Liver (tissue), 3 donors: ENCODE data around the gene PRMT7.

Experiments used
- EGR1 ChIP-seq, 2 donors: IDR thresholded peaks; 2 replicates each; pipeline ENCODE4 v1.6.1; 2016 to 2018; ENCODE audit warnings: antibody characterized with exemption in 2 of 2, low read depth in 2 of 2
- FOXA1 ChIP-seq: IDR thresholded peaks from 2 replicates; pipeline ENCODE4 v1.6.1; 2016; ENCODE audit warnings: antibody characterized with exemption
- FOXA2 ChIP-seq: IDR thresholded peaks from 2 replicates; pipeline ENCODE4 v1.6.1; 2016; ENCODE audit warnings: antibody characterized with exemption
- GABPA ChIP-seq, 2 donors: IDR thresholded peaks in 1 of 2; conservative IDR thresholded peaks in 1 of 2; 2 replicates each; pipeline ENCODE4 v1.6.1; 2016; ENCODE audit warnings: antibody characterized with exemption in 2 of 2, mild to moderate bottlenecking in 1 of 2, moderate library complexity in 1 of 2
- JUND ChIP-seq, 2 donors: IDR thresholded peaks; 2 replicates each; pipeline ENCODE4 v1.6.1; 2016; ENCODE audit warnings: antibody characterized with exemption in 2 of 2
- RAD21 ChIP-seq, 2 donors: IDR thresholded peaks; 2 replicates each; pipeline ENCODE4 v1.6.1; 2016; ENCODE audit warnings: antibody characterized with exemption in 2 of 2, mild to moderate bottlenecking in 2 of 2
- RXRA ChIP-seq, 2 donors: IDR thresholded peaks; 2 replicates each; pipeline ENCODE4 v1.6.1; 2017 to 2018; ENCODE audit warnings: antibody characterized with exemption in 2 of 2, mild to moderate bottlenecking in 1 of 2
- SP1 ChIP-seq: IDR thresholded peaks from 2 replicates; pipeline ENCODE4 v1.6.1; 2018; ENCODE audit warnings: antibody characterized with exemption, mild to moderate bottlenecking
- TAF1 ChIP-seq: conservative IDR thresholded peaks from 2 replicates; pipeline ENCODE4 v1.6.1; 2016; ENCODE audit warnings: antibody characterized with exemption, mild to moderate bottlenecking
- YY1 ChIP-seq: IDR thresholded peaks from 2 replicates; pipeline ENCODE4 v1.6.1; 2016; ENCODE audit warnings: antibody characterized with exemption, mild to moderate bottlenecking
- TF ChIP-seq, protein P1 (sequence below): fragments of 150-350 bp; IDR thresholded peaks from 2 replicates; pipeline ENCODE4 v1.5.1; 2017; ENCODE audit warnings: improper control_type of control experiment, low read depth, low read length; ENCODE audit not compliant: missing input control
- TF ChIP-seq, protein P2 (sequence below): IDR thresholded peaks from 2 replicates; pipeline ENCODE4 v1.6.1; 2016; ENCODE audit warnings: antibody characterized with exemption
- TF ChIP-seq, protein P3 (sequence below): IDR thresholded peaks from 2 replicates; pipeline ENCODE4 v1.6.1; 2016; ENCODE audit warnings: antibody characterized with exemption
- TF ChIP-seq, protein P4 (sequence below): IDR thresholded peaks from 2 replicates; pipeline ENCODE4 v1.6.1; 2016; ENCODE audit warnings: antibody characterized with exemption, mild to moderate bottlenecking
- donor health status: healthy.
- donor health status: healthy.

DNA sequence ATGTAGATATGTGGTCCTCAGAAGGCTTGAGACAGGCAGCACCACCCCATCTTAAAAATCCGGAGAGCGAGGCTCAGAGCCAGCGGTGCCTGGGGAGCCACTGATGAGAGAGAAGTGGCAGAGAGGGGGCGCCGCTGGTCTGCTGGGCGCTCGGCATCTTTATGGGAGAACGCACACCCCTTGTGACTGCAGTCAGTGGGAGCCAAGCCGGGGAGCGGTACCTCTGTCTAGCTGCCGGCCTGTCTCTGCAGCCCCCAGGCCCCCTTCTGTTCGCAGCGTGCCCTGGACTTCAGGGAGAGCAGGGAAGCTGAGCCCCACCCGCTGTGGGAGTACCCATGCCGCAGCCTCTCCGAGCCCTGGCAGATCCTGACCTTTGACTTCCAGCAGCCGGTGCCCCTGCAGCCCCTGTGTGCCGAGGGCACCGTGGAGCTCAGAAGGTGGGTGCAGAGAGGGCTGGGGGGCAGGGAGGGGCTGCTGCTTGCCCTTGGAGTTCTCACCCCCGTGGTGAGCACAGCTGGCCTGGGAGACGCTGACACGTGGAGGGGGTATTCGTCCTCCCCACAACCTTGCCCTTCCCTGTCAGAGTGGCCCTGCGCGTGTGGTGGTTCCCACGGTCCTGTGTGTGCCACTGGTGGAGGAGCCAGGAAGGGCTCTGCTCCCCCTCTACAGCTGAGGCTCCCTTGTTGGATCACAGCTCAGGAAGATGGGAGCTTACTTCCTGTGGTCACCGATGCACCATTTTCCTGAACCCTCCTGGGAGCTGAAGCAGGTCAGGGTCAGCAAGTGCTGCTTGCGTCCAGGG is 44.8 kb downstream of the PRMT7 start:
- TF ChIP-seq, protein P1, sequence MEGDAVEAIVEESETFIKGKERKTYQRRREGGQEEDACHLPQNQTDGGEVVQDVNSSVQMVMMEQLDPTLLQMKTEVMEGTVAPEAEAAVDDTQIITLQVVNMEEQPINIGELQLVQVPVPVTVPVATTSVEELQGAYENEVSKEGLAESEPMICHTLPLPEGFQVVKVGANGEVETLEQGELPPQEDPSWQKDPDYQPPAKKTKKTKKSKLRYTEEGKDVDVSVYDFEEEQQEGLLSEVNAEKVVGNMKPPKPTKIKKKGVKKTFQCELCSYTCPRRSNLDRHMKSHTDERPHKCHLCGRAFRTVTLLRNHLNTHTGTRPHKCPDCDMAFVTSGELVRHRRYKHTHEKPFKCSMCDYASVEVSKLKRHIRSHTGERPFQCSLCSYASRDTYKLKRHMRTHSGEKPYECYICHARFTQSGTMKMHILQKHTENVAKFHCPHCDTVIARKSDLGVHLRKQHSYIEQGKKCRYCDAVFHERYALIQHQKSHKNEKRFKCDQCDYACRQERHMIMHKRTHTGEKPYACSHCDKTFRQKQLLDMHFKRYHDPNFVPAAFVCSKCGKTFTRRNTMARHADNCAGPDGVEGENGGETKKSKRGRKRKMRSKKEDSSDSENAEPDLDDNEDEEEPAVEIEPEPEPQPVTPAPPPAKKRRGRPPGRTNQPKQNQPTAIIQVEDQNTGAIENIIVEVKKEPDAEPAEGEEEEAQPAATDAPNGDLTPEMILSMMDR = no peak
- TF ChIP-seq, protein P2, sequence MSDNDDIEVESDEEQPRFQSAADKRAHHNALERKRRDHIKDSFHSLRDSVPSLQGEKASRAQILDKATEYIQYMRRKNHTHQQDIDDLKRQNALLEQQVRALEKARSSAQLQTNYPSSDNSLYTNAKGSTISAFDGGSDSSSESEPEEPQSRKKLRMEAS = no peak
- TF ChIP-seq, protein P3, sequence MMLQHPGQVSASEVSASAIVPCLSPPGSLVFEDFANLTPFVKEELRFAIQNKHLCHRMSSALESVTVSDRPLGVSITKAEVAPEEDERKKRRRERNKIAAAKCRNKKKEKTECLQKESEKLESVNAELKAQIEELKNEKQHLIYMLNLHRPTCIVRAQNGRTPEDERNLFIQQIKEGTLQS = no peak
- no peak for TF ChIP-seq YY1
- TF ChIP-seq, protein P4, sequence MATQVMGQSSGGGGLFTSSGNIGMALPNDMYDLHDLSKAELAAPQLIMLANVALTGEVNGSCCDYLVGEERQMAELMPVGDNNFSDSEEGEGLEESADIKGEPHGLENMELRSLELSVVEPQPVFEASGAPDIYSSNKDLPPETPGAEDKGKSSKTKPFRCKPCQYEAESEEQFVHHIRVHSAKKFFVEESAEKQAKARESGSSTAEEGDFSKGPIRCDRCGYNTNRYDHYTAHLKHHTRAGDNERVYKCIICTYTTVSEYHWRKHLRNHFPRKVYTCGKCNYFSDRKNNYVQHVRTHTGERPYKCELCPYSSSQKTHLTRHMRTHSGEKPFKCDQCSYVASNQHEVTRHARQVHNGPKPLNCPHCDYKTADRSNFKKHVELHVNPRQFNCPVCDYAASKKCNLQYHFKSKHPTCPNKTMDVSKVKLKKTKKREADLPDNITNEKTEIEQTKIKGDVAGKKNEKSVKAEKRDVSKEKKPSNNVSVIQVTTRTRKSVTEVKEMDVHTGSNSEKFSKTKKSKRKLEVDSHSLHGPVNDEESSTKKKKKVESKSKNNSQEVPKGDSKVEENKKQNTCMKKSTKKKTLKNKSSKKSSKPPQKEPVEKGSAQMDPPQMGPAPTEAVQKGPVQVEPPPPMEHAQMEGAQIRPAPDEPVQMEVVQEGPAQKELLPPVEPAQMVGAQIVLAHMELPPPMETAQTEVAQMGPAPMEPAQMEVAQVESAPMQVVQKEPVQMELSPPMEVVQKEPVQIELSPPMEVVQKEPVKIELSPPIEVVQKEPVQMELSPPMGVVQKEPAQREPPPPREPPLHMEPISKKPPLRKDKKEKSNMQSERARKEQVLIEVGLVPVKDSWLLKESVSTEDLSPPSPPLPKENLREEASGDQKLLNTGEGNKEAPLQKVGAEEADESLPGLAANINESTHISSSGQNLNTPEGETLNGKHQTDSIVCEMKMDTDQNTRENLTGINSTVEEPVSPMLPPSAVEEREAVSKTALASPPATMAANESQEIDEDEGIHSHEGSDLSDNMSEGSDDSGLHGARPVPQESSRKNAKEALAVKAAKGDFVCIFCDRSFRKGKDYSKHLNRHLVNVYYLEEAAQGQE = no peak
- TF ChIP-seq RXRA (IDR thresholded peaks at IDR 0.05) = no peak
- no peak for TF ChIP-seq EGR1 (IDR thresholded peaks at IDR 0.05; ENCODE audit: low read depth in 2 of 2)
- TF ChIP-seq SP1 = no peak
- no peak for TF ChIP-seq TAF1
- TF ChIP-seq RAD21 (IDR thresholded peaks at IDR 0.05) = no peak
- no peak for TF ChIP-seq FOXA1
- TF ChIP-seq JUND (IDR thresholded peaks at IDR 0.05) = no peak
- no peak for TF ChIP-seq GABPA (IDR thresholded peaks at IDR 0.05 in 1 of 2, conservative IDR thresholded peaks at IDR 0.05 in 1 of 2)
- no peak for TF ChIP-seq FOXA2
